ENCODE data around the gene DCD. TPM values are rescaled to one million over a fixed set of nuclear protein-coding genes. Genes with fewer than 3 reads are reported as not detected.

The DCD gene
- total and polyA plus RNA-seq, 12 donors: not detected

- Histone ChIP-seq H3K27me3 (peaks cover 0 to 11% (median 4%) of the 10 kb centered on the region in 7 donors), H3K4me1 (no peaks in the 10 kb centered on the region), H3K36me3 (no peaks in the 10 kb centered on the region), H3K9me3 (no peaks in the 10 kb centered on the region), H3K4me3 (no peak overlapping the region), H3K27ac (no peak overlapping the region)
- DNase-seq (no peak), ATAC-seq (no peak)
- WGBS, 2 donors: 81% methylated on average over 5 of the region's 5 CpGs
- TF ChIP-seq CTCF (IDR thresholded peaks at IDR 0.05): no peak
- intact Hi-C loops (cut with DNase I): loop anchor here in 3 of 10 donors (2.0 to 10.0 kb wide), 3 partner anchors 25 to 353 kb away; no protein-coding TSS in a partner anchor
Measured at GRCh38 chr12:54603872-54604271, 44.3 kb downstream of the DCD start.

GRCh38 chr12:54603173-54603814 lies 44.9 kb downstream of the DCD start:
- TF ChIP-seq CTCF (IDR thresholded peaks at IDR 0.05): peak; percentile 43 to 82 (median 74)
- intact Hi-C loops (cut with DNase I): loop anchor here in 3 of 10 donors (2.0 to 10.0 kb wide), 3 partner anchors 24 to 354 kb away; no protein-coding TSS in a partner anchor
- Histone ChIP-seq H3K4me3 (no peak overlapping the region), H3K27ac (no peak overlapping the region), H3K4me1 (no peaks in the 10 kb centered on the region), H3K9me3 (no peaks in the 10 kb centered on the region), H3K36me3 (no peaks in the 10 kb centered on the region), H3K27me3 (peaks cover 0 to 12% (median 7%) of the 10 kb centered on the region in 7 donors)
- DNase-seq (peak in 1 of 2 donors; percentile 41), ATAC-seq (peak; percentile 33 to 83 (median 76))
- 25 to 26% methylated on average over 8 of the region's 8 CpGs for WGBS, 2 donors

- WGBS, 2 donors: 50 to 57% methylated on average over 2 of the region's 2 CpGs
- intact Hi-C loops (cut with DNase I): loop anchor here in 3 of 10 donors (2.0 to 10.0 kb wide), 3 partner anchors 24 to 355 kb away; no protein-coding TSS in a partner anchor
- Histone ChIP-seq H3K4me3 (no peak overlapping the region), H3K36me3 (no peaks in the 10 kb centered on the region), H3K27ac (no peak overlapping the region), H3K27me3 (peaks cover 0 to 13% (median 2%) of the 10 kb centered on the region in 7 donors), H3K9me3 (no peaks in the 10 kb centered on the region), H3K4me1 (no peaks in the 10 kb centered on the region)
- no peak for ATAC-seq
- DNase-seq: no peak
- no peak for TF ChIP-seq CTCF (IDR thresholded peaks at IDR 0.05)
Measured at GRCh38 chr12:54602661-54603060, 45.5 kb downstream of the DCD start.

- DNase-seq (no peak), ATAC-seq (no peak)
- intact Hi-C loops (cut with DNase I): loop anchor here in 3 of 10 donors (2.0 to 10.0 kb wide), 3 partner anchors 23 to 355 kb away; no protein-coding TSS in a partner anchor
- Histone ChIP-seq H3K4me1 (no peaks in the 10 kb centered on the region), H3K27me3 (peaks cover 0 to 14% (median 0%) of the 10 kb centered on the region in 7 donors), H3K36me3 (no peaks in the 10 kb centered on the region), H3K9me3 (no peaks in the 10 kb centered on the region), H3K27ac (no peak overlapping the region), H3K4me3 (no peak overlapping the region)
- 60 to 62% methylated on average over 4 of the region's 4 CpGs for WGBS, 2 donors
- TF ChIP-seq CTCF (IDR thresholded peaks at IDR 0.05): no peak
Measured at GRCh38 chr12:54601841-54602240, 46.3 kb downstream of the DCD start.

All from heart right ventricle (tissue), 16 donors.